Measurements from ENCODE around the gene SPACA4.

GRCh38 chr19:48608798-48609263 lies 2.3 kb downstream of the SPACA4 start:
- TF ChIP-seq ELF1 (IDR thresholded peaks at IDR 0.05) (no peak), CTCF (IDR thresholded peaks at IDR 0.05) (peak; percentile 64), YY1 (IDR thresholded peaks at IDR 0.05; ENCODE audit: low read depth) (no peak), FOXM1 (IDR thresholded peaks at IDR 0.05; ENCODE audit: low read depth) (no peak), SIN3A (IDR thresholded peaks at IDR 0.05; ENCODE audit: borderline replicate concordance, low read depth, low read length) (no peak)

All from SK-N-SH (cell line).